ENCODE data around the gene ALPG.

ALPG gene

GRCh38 chr2:232410238-232410900 lies 3.7 kb downstream of the ALPG start:
- Histone ChIP-seq H3K27me3 (no peaks in the 10 kb centered on the region), H3K4me3 (no peak overlapping the region), H3K36me3 (no peaks in the 10 kb centered on the region), H3K27ac (no peak overlapping the region), H3K9ac (no peak overlapping the region), H3K9me3 (no peaks in the 10 kb centered on the region), H3K4me1 (peaks cover 56% of the 10 kb centered on the region), H4K20me1 (no peaks in the 10 kb centered on the region), H3K4me2 (peak overlapping the region; percentile 36)
- TF ChIP-seq Cebpa-rat (IDR thresholded peaks at IDR 0.05) = no peak

GRCh38 chr2:232411901-232412629 lies 5.4 kb downstream of the ALPG start:
- H3K27me3 ChIP-seq = peaks cover 6% of the 10 kb centered on the region; the same call in 1 of the 2 replicates
- H3K4me2 ChIP-seq = peak overlapping the region; percentile 41; the same call in 1 of the 2 replicates
- no peak overlapping the region for H3K9ac ChIP-seq
- H3K4me3 ChIP-seq = no peak overlapping the region
- peaks cover 41% of the 10 kb centered on the region for H3K4me1 ChIP-seq
- no peaks in the 10 kb centered on the region for H3K9me3 ChIP-seq
- no peak for TF ChIP-seq Cebpa-rat (IDR thresholded peaks at IDR 0.05)
- no peak overlapping the region for H3K27ac ChIP-seq
- H3K36me3 ChIP-seq = no peaks in the 10 kb centered on the region
- H4K20me1 ChIP-seq = no peaks in the 10 kb centered on the region

- no peak overlapping the region for H3K4me3 ChIP-seq
- H4K20me1 ChIP-seq = no peaks in the 10 kb centered on the region
- H3K9me3 ChIP-seq = no peaks in the 10 kb centered on the region
- H3K4me2 ChIP-seq = peak overlapping the region; percentile 41
- H3K9ac ChIP-seq = no peak overlapping the region
- peaks cover 15% of the 10 kb centered on the region for H3K27me3 ChIP-seq
- H3K27ac ChIP-seq = no peak overlapping the region
- no peaks in the 10 kb centered on the region for H3K36me3 ChIP-seq
- H3K4me1 ChIP-seq = peaks cover 32% of the 10 kb centered on the region
- no peak for TF ChIP-seq Cebpa-rat (IDR thresholded peaks at IDR 0.05)
Observed at GRCh38 chr2:232412986-232413385, 6.3 kb downstream of the ALPG start.

DNA sequence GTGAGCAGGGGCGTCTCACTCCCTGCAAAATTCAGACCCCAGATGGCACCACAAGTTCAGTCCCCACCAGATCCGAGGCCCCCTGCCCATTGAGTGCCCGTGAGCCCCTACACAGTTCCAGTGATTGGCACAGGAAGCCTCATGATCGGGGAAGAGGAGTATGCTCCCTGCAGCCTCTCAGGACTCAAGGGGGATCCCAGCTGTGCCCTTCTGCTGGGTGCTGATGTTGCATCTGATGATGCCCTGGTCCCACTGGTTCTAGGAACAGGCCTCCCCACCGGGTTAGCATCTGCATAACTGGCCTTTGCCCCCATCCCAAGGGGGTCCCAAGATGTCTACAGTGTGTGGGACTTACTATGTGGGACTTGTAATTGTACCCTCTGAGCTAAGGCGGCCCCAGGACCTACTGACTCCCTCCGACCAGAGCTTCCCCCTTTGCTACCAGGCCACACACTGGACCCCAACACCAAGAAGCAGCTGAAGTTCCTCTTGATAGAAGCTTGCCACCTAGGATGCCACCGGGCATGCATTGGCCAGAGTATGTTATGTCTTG lies 8.6 kb downstream of the ALPG start:
- Histone ChIP-seq H3K9me3 (peaks cover 18% of the 10 kb centered on the region), H3K27ac (no peak overlapping the region), H3K36me3 (no peaks in the 10 kb centered on the region), H3K4me3 (no peak overlapping the region), H3K27me3 (peaks cover 38% of the 10 kb centered on the region), H4K20me1 (peaks cover 12% of the 10 kb centered on the region; the same call in 1 of the 2 replicates), H3K9ac (no peak overlapping the region), H3K4me2 (no peak overlapping the region), H3K4me1 (peaks cover 25% of the 10 kb centered on the region)
- no peak for TF ChIP-seq Cebpa-rat (IDR thresholded peaks at IDR 0.05)

- no peaks in the 10 kb centered on the region for H3K36me3 ChIP-seq
- no peak overlapping the region for H3K4me2 ChIP-seq
- no peak overlapping the region for H3K4me3 ChIP-seq
- peaks cover 25% of the 10 kb centered on the region for H3K9me3 ChIP-seq
- H3K27ac ChIP-seq = no peak overlapping the region
- no peak for TF ChIP-seq Cebpa-rat (IDR thresholded peaks at IDR 0.05)
- peaks cover 20% of the 10 kb centered on the region; the same call in 1 of the 2 replicates for H4K20me1 ChIP-seq
- no peak overlapping the region for H3K9ac ChIP-seq
- H3K27me3 ChIP-seq = peaks cover 45% of the 10 kb centered on the region
- peaks cover 22% of the 10 kb centered on the region for H3K4me1 ChIP-seq
Observed at GRCh38 chr2:232415736-232416520, 9.3 kb downstream of the ALPG start.

GRCh38 chr2:232416521-232417470 lies 10.2 kb downstream of the ALPG start:
- H3K27me3 ChIP-seq = peaks cover 54% of the 10 kb centered on the region
- no peak for TF ChIP-seq Cebpa-rat (IDR thresholded peaks at IDR 0.05)
- no peaks in the 10 kb centered on the region for H3K36me3 ChIP-seq

DNA sequence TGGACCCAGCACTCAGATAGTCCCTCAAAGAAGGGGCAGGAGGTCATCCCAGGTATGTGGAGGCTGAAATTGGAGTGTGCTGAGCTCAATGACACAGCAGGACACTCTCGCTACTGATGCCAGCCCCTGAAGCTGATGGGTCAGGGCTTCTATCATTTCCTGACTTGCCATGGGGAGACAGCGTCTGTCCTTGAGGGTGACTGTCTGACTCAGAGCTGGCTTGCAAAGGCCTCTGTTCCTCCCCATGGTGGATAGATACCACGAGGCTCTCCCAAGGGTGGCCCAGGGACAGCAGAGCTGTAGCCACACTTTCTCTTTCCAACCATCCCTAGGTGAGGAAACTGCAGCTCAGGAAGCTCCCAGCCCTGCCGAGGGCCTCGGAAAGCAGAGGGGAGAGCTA lies 10.8 kb downstream of the ALPG start:
- peaks cover 20% of the 10 kb centered on the region; the same call in 1 of the 2 replicates for H4K20me1 ChIP-seq
- H3K4me3 ChIP-seq = no peak overlapping the region
- H3K4me2 ChIP-seq = no peak overlapping the region
- H3K4me1 ChIP-seq = peaks cover 15% of the 10 kb centered on the region
- H3K36me3 ChIP-seq = no peaks in the 10 kb centered on the region
- H3K27ac ChIP-seq = no peak overlapping the region
- no peak for TF ChIP-seq Cebpa-rat (IDR thresholded peaks at IDR 0.05)
- no peak overlapping the region for H3K9ac ChIP-seq
- peaks cover 61% of the 10 kb centered on the region for H3K27me3 ChIP-seq
- peaks cover 41% of the 10 kb centered on the region for H3K9me3 ChIP-seq

More at GRCh38 chr2:232416521-232417470, 10.2 kb downstream of the ALPG start:
- Histone ChIP-seq H4K20me1 (peaks cover 20% of the 10 kb centered on the region; the same call in 1 of the 2 replicates), H3K9me3 (peaks cover 34% of the 10 kb centered on the region), H3K4me2 (no peak overlapping the region), H3K9ac (no peak overlapping the region), H3K4me3 (no peak overlapping the region), H3K27ac (no peak overlapping the region), H3K4me1 (peaks cover 19% of the 10 kb centered on the region)

DNA sequence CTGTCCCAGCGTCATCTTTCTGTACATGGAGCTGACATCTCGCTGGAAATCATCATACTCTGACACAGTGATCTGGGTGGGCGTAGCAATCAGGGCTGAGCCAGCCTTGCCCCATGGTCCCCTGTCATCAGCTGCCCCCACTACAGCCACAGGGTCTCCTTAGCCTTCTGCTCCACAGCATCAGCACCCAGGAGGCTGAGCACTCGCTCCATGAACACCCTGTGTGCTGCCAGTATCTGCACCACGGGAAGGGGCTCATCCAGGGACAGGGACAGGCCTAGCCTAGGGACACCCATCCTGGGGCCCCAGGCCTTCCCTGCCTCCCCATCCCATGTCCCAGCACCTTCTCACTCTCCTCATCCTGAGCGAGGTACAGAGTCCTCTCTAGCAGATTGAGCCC lies 11.4 kb downstream of the ALPG start:
- Histone ChIP-seq H3K9ac (no peak overlapping the region), H3K4me3 (no peak overlapping the region), H3K27me3 (peaks cover 64% of the 10 kb centered on the region), H4K20me1 (peaks cover 20% of the 10 kb centered on the region; the same call in 1 of the 2 replicates), H3K4me2 (no peak overlapping the region), H3K9me3 (peaks cover 44% of the 10 kb centered on the region), H3K27ac (no peak overlapping the region), H3K36me3 (no peaks in the 10 kb centered on the region), H3K4me1 (peaks cover 9% of the 10 kb centered on the region)
- TF ChIP-seq Cebpa-rat (IDR thresholded peaks at IDR 0.05) = no peak
